Prostate gland (tissue), 2 donors: Measurements from ENCODE around the gene PLXNB2. TPM values are rescaled to one million over a fixed set of nuclear protein-coding genes. Genes with fewer than 3 reads are reported as not detected.
A peak's percentile ranks its signal among the peaks of the same experiment; 100 is the strongest.

Source experiments
- DNase-seq: peaks from one replicate; pipeline ENCODE4 v3.0.0-alpha.2; 2019; ENCODE audit warnings: low spot score
- H3K27ac ChIP-seq, 2 donors: fragments of 200-600 bp; sonication (generic); 2 replicates each; pipeline ENCODE4 v1.5.1; 2017 to 2019
- H3K27me3 ChIP-seq: fragments of 200-600 bp; sonication (generic); replicated peaks from 2 replicates; pipeline ENCODE4 v1.5.1; 2019; ENCODE audit not compliant: insufficient read depth
- H3K36me3 ChIP-seq, 2 donors: fragments of 200-600 bp; sonication (generic); 1 replicate in 1 of 2; 2 replicates in 1 of 2; pipeline versions ENCODE4 v1.5.1 to v1.8.1; 2017 to 2019
- H3K4me1 ChIP-seq: fragments of 200-600 bp; sonication (generic); replicated peaks from 2 replicates; pipeline ENCODE4 v1.5.1; 2019
- H3K4me3 ChIP-seq, 2 donors: fragments of 200-600 bp; sonication (generic); 2 replicates each; pipeline ENCODE4 v1.5.1; 2017 to 2019
- H3K9me3 ChIP-seq: fragments of 200-600 bp; sonication (generic); 2 replicates; pipeline ENCODE4 v1.5.1; 2017
- CTCF ChIP-seq, 4 experiments: fragments of 200-600 bp in 2 of 4; fragments of 450-650 bp in 2 of 4; sonication (generic) in 2 of 4; IDR thresholded peaks; 1 replicate in 3 of 4; 2 replicates in 1 of 4; pipeline ENCODE4 v1.5.1; 2016 to 2019; ENCODE audit warnings: antibody characterized with exemption in 4 of 4, mild to moderate bottlenecking in 2 of 4, moderate library complexity in 2 of 4
- POLR2A ChIP-seq: fragments of 450-650 bp; IDR thresholded peaks from one replicate; pipeline ENCODE4 v1.6.1; 2016; ENCODE audit warnings: antibody characterized with exemption, mild to moderate bottlenecking
- POLR2AphosphoS5 ChIP-seq: sonication (generic); formaldehyde crosslinking; IDR thresholded peaks from one replicate; pipeline ENCODE4 v1.6.1; 2017; ENCODE audit warnings: antibody characterized with exemption
- WGBS: methylation state at CpG from one replicate; pipeline ENCODE4 v1.1.5; 2018; 5-methylcytosine and 5-hydroxymethylcytosine counted together
- intact Hi-C: fragments of 100-400 bp; cut with DNase I; formaldehyde crosslinking; loops from one replicate; pipeline ENCODE4 v1.14.2; 2022
- total RNA-seq, 2 donors: library from RNA; depleted of rRNA; stranded (reverse); fragments of >200 nt; gene quantifications; one replicate each; pipeline ENCODE4 v1.1.0, GENCODE V29; 2016

The PLXNB2 gene
- total RNA-seq, 2 donors from 2014 or later = 259 to 309 TPM

DNA sequence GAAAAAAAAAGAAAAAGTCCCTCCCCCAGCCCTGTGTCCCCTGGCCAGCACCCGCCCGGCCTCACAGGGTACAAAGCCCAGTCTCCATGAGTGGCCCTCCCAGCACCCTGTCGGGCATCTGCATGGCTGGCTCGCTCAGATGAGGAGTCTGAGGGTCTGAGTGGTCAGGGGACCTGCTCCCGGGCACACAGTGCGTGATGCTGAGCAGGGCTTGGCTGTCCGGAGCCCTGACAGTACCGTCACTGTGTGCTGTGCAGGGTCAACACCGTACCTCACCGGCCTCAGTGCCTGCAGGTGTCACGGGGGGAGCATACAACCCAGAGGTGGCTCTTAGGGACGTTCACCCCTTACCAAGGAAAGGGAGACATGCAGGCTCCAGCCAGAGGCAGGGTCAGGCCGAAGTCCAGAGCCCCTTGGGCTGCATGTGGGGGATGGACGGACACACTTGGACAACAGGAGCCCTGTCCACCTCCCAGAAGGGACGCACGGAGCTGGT is 3.6 kb upstream of the PLXNB2 start:
- WGBS = 91% methylated on average over 14 of the region's 16 CpGs
- Histone ChIP-seq H3K36me3 (no peaks in the 10 kb centered on the region), H3K27ac (no peak overlapping the region), H3K9me3 (no peaks in the 10 kb centered on the region), H3K27me3 (no peaks in the 10 kb centered on the region), H3K4me3 (no peak overlapping the region), H3K4me1 (no peaks in the 10 kb centered on the region)
- intact Hi-C loops = no loop called here
- TF ChIP-seq POLR2AphosphoS5 (no peak), POLR2A (no peak), CTCF (IDR thresholded peaks at IDR 0.05) (no peak)
- DNase-seq = no peak

DNA sequence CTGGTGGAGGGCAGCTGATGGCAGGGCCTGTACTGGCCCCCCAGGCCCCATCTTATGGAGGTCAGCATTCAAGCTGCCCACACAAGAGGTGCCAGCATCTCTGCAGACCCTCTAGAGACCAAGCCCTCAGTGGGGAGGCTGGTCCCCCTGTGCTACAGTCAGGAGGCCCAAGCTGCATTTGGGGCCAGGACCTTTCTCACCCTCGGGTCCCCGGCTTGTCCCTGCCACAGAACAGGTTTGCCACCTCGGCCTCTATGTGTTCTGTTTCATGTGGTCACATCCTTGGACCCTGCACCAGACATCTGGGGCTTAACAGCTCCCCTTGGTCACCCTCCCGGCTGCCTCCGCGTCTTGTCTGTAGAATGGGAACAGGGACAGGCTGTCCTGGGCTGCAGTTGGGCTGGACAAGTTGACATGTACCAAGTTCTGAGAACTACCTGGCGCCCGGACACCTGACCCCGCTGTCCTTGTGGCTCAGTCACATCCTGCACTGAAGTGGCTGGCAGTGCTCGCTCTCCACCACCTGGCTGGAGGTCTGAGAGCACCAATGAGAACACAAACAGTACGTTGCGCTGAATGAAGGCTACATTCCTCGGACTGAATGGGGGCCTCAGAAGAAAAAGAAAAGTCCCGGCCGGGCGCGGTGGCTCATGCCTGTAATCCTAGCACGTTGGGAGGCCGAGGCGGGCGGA is 2.7 kb upstream of the PLXNB2 start:
- intact Hi-C loops = no loop called here
- Histone ChIP-seq H3K4me3 (no peak overlapping the region), H3K36me3 (no peaks in the 10 kb centered on the region), H3K27ac (no peak overlapping the region), H3K27me3 (no peaks in the 10 kb centered on the region), H3K9me3 (no peaks in the 10 kb centered on the region), H3K4me1 (peaks cover under 1% of the 10 kb centered on the region)
- WGBS = 86% methylated on average over 21 of the region's 21 CpGs
- TF ChIP-seq POLR2A (no peak), POLR2AphosphoS5 (no peak), CTCF (IDR thresholded peaks at IDR 0.05) (no peak)
- no peak for DNase-seq

GRCh38 chr22:50309601-50309991 is 2.1 kb upstream of the PLXNB2 start:
- Histone ChIP-seq H3K36me3 (no peaks in the 10 kb centered on the region), H3K27ac (peak overlapping the region in 1 of 2 donors; percentile 77), H3K4me1 (peaks cover 7% of the 10 kb centered on the region), H3K4me3 (no peak overlapping the region), H3K9me3 (no peaks in the 10 kb centered on the region), H3K27me3 (no peaks in the 10 kb centered on the region)
- no peak for DNase-seq
- TF ChIP-seq CTCF (IDR thresholded peaks at IDR 0.05) (no peak), POLR2A (no peak), POLR2AphosphoS5 (no peak)
- 86% methylated on average over 7 of the region's 7 CpGs for whole genome bisulfite sequencing
- intact Hi-C loops = no loop called here

GRCh38 chr22:50308986-50309600 is 1.6 kb upstream of the PLXNB2 start:
- no peak for TF ChIP-seq POLR2AphosphoS5
- TF ChIP-seq POLR2A = no peak
- no peak for TF ChIP-seq CTCF (IDR thresholded peaks at IDR 0.05)
- peak overlapping the region; percentile 52 to 77 for H3K27ac ChIP-seq
- no peaks in the 10 kb centered on the region for H3K27me3 ChIP-seq
- intact Hi-C loops = no loop called here
- H3K9me3 ChIP-seq = no peaks in the 10 kb centered on the region
- WGBS = 53% methylated on average over 6 of the region's 9 CpGs
- H3K4me1 ChIP-seq = peaks cover 12% of the 10 kb centered on the region
- no peaks in the 10 kb centered on the region for H3K36me3 ChIP-seq
- no peak overlapping the region for H3K4me3 ChIP-seq
- no peak for DNase-seq

GRCh38 chr22:50308597-50308935 is 1.1 kb upstream of the PLXNB2 start:
- Histone ChIP-seq H3K27ac (peak overlapping the region; percentile 52 to 77), H3K27me3 (no peaks in the 10 kb centered on the region), H3K4me3 (no peak overlapping the region), H3K4me1 (peaks cover 17% of the 10 kb centered on the region), H3K36me3 (no peaks in the 10 kb centered on the region), H3K9me3 (no peaks in the 10 kb centered on the region)
- intact Hi-C loops = no loop called here
- TF ChIP-seq POLR2AphosphoS5 (no peak), CTCF (IDR thresholded peaks at IDR 0.05) (no peak), POLR2A (no peak)
- 15% methylated on average over 7 of the region's 7 CpGs for WGBS
- DNase-seq = no peak
